SK-N-SH (cell line): ENCODE results near the gene CEP89.
"Not testable (repeated sequence)": the region's sequence is repeated elsewhere in the genome, so short reads cannot be mapped to it uniquely, and the experiment has no call there.

Source experiments
- EP300 ChIP-seq, 2 experiments: IDR thresholded peaks; 2 replicates each; pipeline versions ENCODE4 v1.4.0 to v1.6.1; 2012; ENCODE audit warnings: borderline replicate concordance in 1 of 2, low read depth in 1 of 2, low read length in 1 of 2
- EZH2phosphoT487 ChIP-seq: fragments of 200-600 bp; sonication (generic); IDR thresholded peaks from 2 replicates; pipeline ENCODE4 v1.6.1; 2017; ENCODE audit warnings: low read depth, mixed run types, mild to moderate bottlenecking, antibody characterized with exemption, moderate library complexity, borderline replicate concordance
- FOSL2 ChIP-seq: IDR thresholded peaks from 2 replicates; pipeline ENCODE4 v1.4.0; 2012; ENCODE audit warnings: low read depth, mild to moderate bottlenecking, moderate library complexity, borderline replicate concordance
- GABPA ChIP-seq: IDR thresholded peaks from 2 replicates; pipeline ENCODE4 v1.4.0; 2012; ENCODE audit warnings: low read depth, mild to moderate bottlenecking
- POLR2AphosphoS5 ChIP-seq: IDR thresholded peaks from 2 replicates; pipeline ENCODE4 v1.6.1; 2012; ENCODE audit warnings: low read depth, low read length
- RAD21 ChIP-seq: IDR thresholded peaks from 2 replicates; pipeline ENCODE4 v1.6.1; 2012; ENCODE audit warnings: mild to moderate bottlenecking, low read length
- YY1 ChIP-seq: IDR thresholded peaks from 2 replicates; pipeline ENCODE4 v1.4.0; 2012; ENCODE audit warnings: low read depth, mild to moderate bottlenecking
- TF ChIP-seq, protein P1 (sequence below): IDR thresholded peaks from 2 replicates; pipeline ENCODE4 v1.4.0; 2012; ENCODE audit warnings: low read depth
- TF ChIP-seq, protein P2 (sequence below): fragments of 150-350 bp; IDR thresholded peaks from 2 replicates; pipeline ENCODE4 v1.6.1; 2017; ENCODE audit warnings: antibody characterized with exemption, low read length, low read depth, borderline replicate concordance
- TF ChIP-seq, protein P3 (sequence below): fragments of 200-600 bp; sonication (generic); IDR thresholded peaks from 2 replicates; pipeline ENCODE4 v1.6.1; 2017; ENCODE audit warnings: antibody characterized with exemption, mild to moderate bottlenecking, moderate library complexity
- TF ChIP-seq, protein P4 (sequence below): fragments of 150-350 bp; IDR thresholded peaks from 2 replicates; pipeline ENCODE4 v1.6.1; 2016; ENCODE audit warnings: mild to moderate bottlenecking, low read depth, low read length

DNA sequence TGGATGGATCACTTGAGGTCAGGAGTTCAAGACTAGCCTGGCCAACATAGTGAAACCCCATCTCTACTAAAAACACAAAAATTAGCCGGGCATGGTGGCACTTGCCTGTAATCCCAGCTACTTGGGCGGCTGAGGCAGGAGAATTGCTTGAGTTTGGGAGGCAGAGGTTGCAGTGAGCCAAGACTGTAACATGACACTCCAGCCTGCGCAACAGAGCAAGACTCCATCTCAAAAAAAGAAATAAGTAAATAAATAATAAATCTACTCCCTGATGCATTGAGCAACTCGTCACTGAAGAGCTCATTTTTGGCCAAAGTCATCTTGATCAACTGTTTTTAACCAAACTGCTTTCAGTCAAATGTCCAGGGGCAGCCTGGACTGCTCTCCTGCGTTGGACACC, 30.5 kb downstream of the CEP89 start:
- TF ChIP-seq EZH2phosphoT487; YY1; FOSL2; EP300 (IDR thresholded peaks at IDR 0.05; ENCODE audit: borderline replicate concordance in 1 of 2, low read depth in 1 of 2, low read length in 1 of 2); GABPA; POLR2AphosphoS5; RAD21: not testable (repeated sequence)
- TF ChIP-seq, protein P1, sequence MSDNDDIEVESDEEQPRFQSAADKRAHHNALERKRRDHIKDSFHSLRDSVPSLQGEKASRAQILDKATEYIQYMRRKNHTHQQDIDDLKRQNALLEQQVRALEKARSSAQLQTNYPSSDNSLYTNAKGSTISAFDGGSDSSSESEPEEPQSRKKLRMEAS, result not testable (repeated sequence)
- TF ChIP-seq, protein P2, sequence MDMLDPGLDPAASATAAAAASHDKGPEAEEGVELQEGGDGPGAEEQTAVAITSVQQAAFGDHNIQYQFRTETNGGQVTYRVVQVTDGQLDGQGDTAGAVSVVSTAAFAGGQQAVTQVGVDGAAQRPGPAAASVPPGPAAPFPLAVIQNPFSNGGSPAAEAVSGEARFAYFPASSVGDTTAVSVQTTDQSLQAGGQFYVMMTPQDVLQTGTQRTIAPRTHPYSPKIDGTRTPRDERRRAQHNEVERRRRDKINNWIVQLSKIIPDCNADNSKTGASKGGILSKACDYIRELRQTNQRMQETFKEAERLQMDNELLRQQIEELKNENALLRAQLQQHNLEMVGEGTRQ, result not testable (repeated sequence)
- TF ChIP-seq, protein P3, sequence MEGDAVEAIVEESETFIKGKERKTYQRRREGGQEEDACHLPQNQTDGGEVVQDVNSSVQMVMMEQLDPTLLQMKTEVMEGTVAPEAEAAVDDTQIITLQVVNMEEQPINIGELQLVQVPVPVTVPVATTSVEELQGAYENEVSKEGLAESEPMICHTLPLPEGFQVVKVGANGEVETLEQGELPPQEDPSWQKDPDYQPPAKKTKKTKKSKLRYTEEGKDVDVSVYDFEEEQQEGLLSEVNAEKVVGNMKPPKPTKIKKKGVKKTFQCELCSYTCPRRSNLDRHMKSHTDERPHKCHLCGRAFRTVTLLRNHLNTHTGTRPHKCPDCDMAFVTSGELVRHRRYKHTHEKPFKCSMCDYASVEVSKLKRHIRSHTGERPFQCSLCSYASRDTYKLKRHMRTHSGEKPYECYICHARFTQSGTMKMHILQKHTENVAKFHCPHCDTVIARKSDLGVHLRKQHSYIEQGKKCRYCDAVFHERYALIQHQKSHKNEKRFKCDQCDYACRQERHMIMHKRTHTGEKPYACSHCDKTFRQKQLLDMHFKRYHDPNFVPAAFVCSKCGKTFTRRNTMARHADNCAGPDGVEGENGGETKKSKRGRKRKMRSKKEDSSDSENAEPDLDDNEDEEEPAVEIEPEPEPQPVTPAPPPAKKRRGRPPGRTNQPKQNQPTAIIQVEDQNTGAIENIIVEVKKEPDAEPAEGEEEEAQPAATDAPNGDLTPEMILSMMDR, result not testable (repeated sequence)
- TF ChIP-seq, protein P4, sequence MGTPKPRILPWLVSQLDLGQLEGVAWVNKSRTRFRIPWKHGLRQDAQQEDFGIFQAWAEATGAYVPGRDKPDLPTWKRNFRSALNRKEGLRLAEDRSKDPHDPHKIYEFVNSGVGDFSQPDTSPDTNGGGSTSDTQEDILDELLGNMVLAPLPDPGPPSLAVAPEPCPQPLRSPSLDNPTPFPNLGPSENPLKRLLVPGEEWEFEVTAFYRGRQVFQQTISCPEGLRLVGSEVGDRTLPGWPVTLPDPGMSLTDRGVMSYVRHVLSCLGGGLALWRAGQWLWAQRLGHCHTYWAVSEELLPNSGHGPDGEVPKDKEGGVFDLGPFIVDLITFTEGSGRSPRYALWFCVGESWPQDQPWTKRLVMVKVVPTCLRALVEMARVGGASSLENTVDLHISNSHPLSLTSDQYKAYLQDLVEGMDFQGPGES, result not testable (repeated sequence)
